Liver (tissue), 9 donors: ENCODE data around the gene CIAPIN1. TPM values are rescaled to one million over a fixed set of nuclear protein-coding genes. Genes with fewer than 3 reads are reported as not detected.

Experiments used
- DNase-seq: peaks from one replicate; pipeline ENCODE4 v3.0.0-alpha.2; 2017; ENCODE audit warnings: low spot score
- H3K27ac ChIP-seq, 2 donors: one replicate each; pipeline ENCODE4 v1.7.0; 2013; ENCODE audit warnings: inconsistent platforms in 2 of 2, low read length in 2 of 2, control low read depth in 1 of 2, low read depth in 1 of 2, mild to moderate bottlenecking in 1 of 2
- H3K27me3 ChIP-seq, 4 donors: one replicate each; pipeline versions ENCODE4 v1.6.1 to v1.7.0; 2013; ENCODE audit warnings: low read length in 3 of 4, inconsistent platforms in 1 of 4, mild to moderate bottlenecking in 1 of 4, moderate library complexity in 1 of 4; ENCODE audit not compliant: control insufficient read depth in 4 of 4, insufficient read depth in 4 of 4
- H3K36me3 ChIP-seq, 4 donors: one replicate each; pipeline versions ENCODE4 v1.6.1 to v1.7.0; 2013; ENCODE audit warnings: low read length in 3 of 4, mild to moderate bottlenecking in 3 of 4, low read depth in 1 of 4, moderate library complexity in 1 of 4; ENCODE audit not compliant: control insufficient read depth in 4 of 4, insufficient read depth in 3 of 4
- H3K4me1 ChIP-seq, 4 donors: one replicate each; pipeline versions ENCODE4 v1.6.1 to v1.7.0; 2013; ENCODE audit warnings: low read length in 3 of 4, mild to moderate bottlenecking in 3 of 4, moderate library complexity in 1 of 4; ENCODE audit not compliant: control insufficient read depth in 4 of 4, insufficient read depth in 4 of 4
- H3K4me3 ChIP-seq, 3 donors: one replicate each; pipeline versions ENCODE4 v1.6.1 to v1.7.0; 2013; ENCODE audit warnings: low read length in 3 of 3, control low read depth in 1 of 3, low read depth in 1 of 3, mild to moderate bottlenecking in 1 of 3
- H3K9ac ChIP-seq, 2 donors: one replicate each; pipeline ENCODE4 v1.7.0; 2013; ENCODE audit warnings: low read length in 2 of 2, mild to moderate bottlenecking in 2 of 2, moderate library complexity in 2 of 2, control low read depth in 1 of 2, low read depth in 1 of 2
- H3K9me3 ChIP-seq, 4 donors: one replicate each; pipeline versions ENCODE4 v1.6.1 to v1.7.0; 2013; ENCODE audit warnings: low read length in 3 of 4; ENCODE audit not compliant: control insufficient read depth in 4 of 4
- FOXA1 ChIP-seq: IDR thresholded peaks from 2 replicates; pipeline ENCODE4 v1.6.1; 2016; ENCODE audit warnings: antibody characterized with exemption
- GABPA ChIP-seq, 2 donors: IDR thresholded peaks in 1 of 2; conservative IDR thresholded peaks in 1 of 2; 2 replicates each; pipeline ENCODE4 v1.6.1; 2016; ENCODE audit warnings: antibody characterized with exemption in 2 of 2, mild to moderate bottlenecking in 1 of 2, moderate library complexity in 1 of 2
- HNF4A ChIP-seq, 2 donors: conservative IDR thresholded peaks; 2 replicates each; pipeline ENCODE4 v1.6.1; 2016; ENCODE audit warnings: antibody characterized with exemption in 2 of 2, mild to moderate bottlenecking in 2 of 2
- HNF4G ChIP-seq: IDR thresholded peaks from 2 replicates; pipeline ENCODE4 v1.6.1; 2016; ENCODE audit warnings: antibody characterized with exemption
- JUND ChIP-seq, 2 donors: IDR thresholded peaks; 2 replicates each; pipeline ENCODE4 v1.6.1; 2016; ENCODE audit warnings: antibody characterized with exemption in 2 of 2
- NR2F2 ChIP-seq: IDR thresholded peaks from 2 replicates; pipeline ENCODE4 v1.6.1; 2016; ENCODE audit warnings: antibody characterized with exemption
- RAD21 ChIP-seq, 2 donors: IDR thresholded peaks; 2 replicates each; pipeline ENCODE4 v1.6.1; 2016; ENCODE audit warnings: antibody characterized with exemption in 2 of 2, mild to moderate bottlenecking in 2 of 2
- RXRA ChIP-seq, 2 donors: IDR thresholded peaks; 2 replicates each; pipeline ENCODE4 v1.6.1; 2017 to 2018; ENCODE audit warnings: antibody characterized with exemption in 2 of 2, mild to moderate bottlenecking in 1 of 2
- SP1 ChIP-seq: IDR thresholded peaks from 2 replicates; pipeline ENCODE4 v1.6.1; 2018; ENCODE audit warnings: antibody characterized with exemption, mild to moderate bottlenecking
- TAF1 ChIP-seq: conservative IDR thresholded peaks from 2 replicates; pipeline ENCODE4 v1.6.1; 2016; ENCODE audit warnings: antibody characterized with exemption, mild to moderate bottlenecking
- YY1 ChIP-seq: IDR thresholded peaks from 2 replicates; pipeline ENCODE4 v1.6.1; 2016; ENCODE audit warnings: antibody characterized with exemption, mild to moderate bottlenecking
- WGBS: extraction: QIAGEN DNeasy Blood & Tissue Kit; methylation state at CpG from one replicate; pipeline ENCODE4 v1.1.7; 2013; 5-methylcytosine and 5-hydroxymethylcytosine counted together
- polyA plus RNA-seq, 2 donors: library from polyadenylated mRNA; stranded (reverse) in 1 of 2; unstranded in 1 of 2; fragments of 200-250 nt in 1 of 2; fragments of >200 nt in 1 of 2; fragmentation: Nextera tagmentation in 1 of 2; extraction: Ambion mirVana in 1 of 2; gene quantifications; one replicate each; pipeline versions ENCODE4 v1.2.1 to v1.2.3, GENCODE V29; 2013 to 2015
- total RNA-seq, 2 donors: library from RNA; depleted of rRNA; stranded (reverse); fragments of >200 nt; gene quantifications; one replicate each; pipeline ENCODE4 v1.2.3, GENCODE V29; 2014
- TF ChIP-seq, protein P1 (sequence below): IDR thresholded peaks from 2 replicates; pipeline ENCODE4 v1.6.1; 2016; ENCODE audit warnings: antibody characterized with exemption, mild to moderate bottlenecking
- TF ChIP-seq, protein P2 (sequence below): IDR thresholded peaks from 2 replicates; pipeline ENCODE4 v1.6.1; 2016; ENCODE audit warnings: antibody characterized with exemption
- TF ChIP-seq, protein P3 (sequence below): fragments of 150-350 bp; IDR thresholded peaks from 2 replicates; pipeline ENCODE4 v1.5.1; 2017; ENCODE audit warnings: improper control_type of control experiment, low read depth, low read length; ENCODE audit not compliant: missing input control
- TF ChIP-seq, protein P4 (sequence below): IDR thresholded peaks from 2 replicates; pipeline ENCODE4 v1.6.1; 2016; ENCODE audit warnings: antibody characterized with exemption
- donor health status: healthy.
- donor health status: healthy.
- donor health status: healthy.
- donor health status: healthy.
- donor health status: healthy.

The CIAPIN1 gene
- total and polyA plus RNA-seq, 4 donors, result 19.5 to 32.7 (median 23.4) TPM

DNA sequence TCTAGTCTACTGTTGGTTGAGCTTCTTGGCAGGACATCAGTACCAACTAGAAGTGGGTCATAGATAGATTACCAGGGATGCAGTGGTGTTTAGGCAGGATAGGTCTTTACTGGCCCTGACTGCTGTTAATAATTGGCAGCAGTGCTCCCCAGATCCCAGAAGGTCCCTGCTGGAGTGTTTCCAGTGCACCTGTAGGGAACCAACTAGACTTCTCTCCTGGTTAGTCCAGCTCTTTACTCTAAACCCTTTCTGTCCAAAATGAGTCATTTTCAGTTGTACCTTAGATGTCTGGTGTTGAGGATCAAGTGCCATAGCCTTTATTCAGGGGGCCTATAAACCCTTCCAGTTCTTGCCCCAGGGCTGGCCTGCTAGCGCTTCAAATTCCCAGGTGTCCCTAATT, 24.0 kb upstream of the CIAPIN1 start:
- Histone ChIP-seq H3K9me3 (no peaks in the 10 kb centered on the region), H3K4me1 (peaks cover 6 to 45% (median 37%) of the 10 kb centered on the region in 4 donors), H3K9ac (no peak overlapping the region), H3K27me3 (no peaks in the 10 kb centered on the region), H3K4me3 (no peak overlapping the region), H3K36me3 (peaks cover 13 to 51% (median 34%) of the 10 kb centered on the region in 4 donors), H3K27ac (peak overlapping the region; percentile 47 to 69)
- no peak for DNase-seq
- no peak for TF ChIP-seq HNF4G
- TF ChIP-seq SP1, result peak; percentile 11
- 73% methylated on average over 1 of the region's 1 CpG for WGBS

DNA sequence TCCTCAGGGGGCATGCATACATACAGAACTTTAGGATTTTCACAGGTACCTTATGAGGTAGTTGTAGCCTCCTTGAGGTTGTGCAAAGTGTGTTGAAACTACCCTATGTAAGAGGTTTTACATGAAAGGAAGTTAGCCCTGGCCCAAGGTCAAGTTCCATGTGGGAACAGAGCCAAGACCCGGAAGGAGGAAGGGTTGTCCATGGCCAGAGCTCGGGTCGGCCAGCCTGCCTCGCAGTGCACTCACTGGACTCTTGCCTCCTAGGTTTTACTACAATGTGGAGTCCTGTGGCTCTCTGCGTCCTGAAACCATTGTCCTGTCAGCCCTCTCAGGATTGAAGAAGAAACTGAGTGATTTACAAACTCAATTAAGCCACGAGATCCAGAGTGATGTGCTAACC, 23.5 kb upstream of the CIAPIN1 start:
- Histone ChIP-seq H3K9me3 (no peaks in the 10 kb centered on the region), H3K4me1 (peaks cover 6 to 43% (median 36%) of the 10 kb centered on the region in 4 donors), H3K4me3 (no peak overlapping the region), H3K36me3 (peaks cover 13 to 56% (median 39%) of the 10 kb centered on the region in 4 donors), H3K9ac (no peak overlapping the region), H3K27me3 (no peaks in the 10 kb centered on the region), H3K27ac (peak overlapping the region; percentile 47 to 69)
- TF ChIP-seq HNF4G (no peak), TAF1 (no peak), HNF4A (conservative IDR thresholded peaks at IDR 0.05) (peak; percentile 27 to 59), RAD21 (IDR thresholded peaks at IDR 0.05) (no peak), SP1 (peak; percentile 10), YY1 (no peak), GABPA (IDR thresholded peaks at IDR 0.05 in 1 of 2, conservative IDR thresholded peaks at IDR 0.05 in 1 of 2) (no peak), NR2F2 (peak; percentile 52), FOXA1 (no peak), RXRA (IDR thresholded peaks at IDR 0.05) (peak in 1 of 2 donors; percentile 13), JUND (IDR thresholded peaks at IDR 0.05) (no peak)
- TF ChIP-seq, protein P1, sequence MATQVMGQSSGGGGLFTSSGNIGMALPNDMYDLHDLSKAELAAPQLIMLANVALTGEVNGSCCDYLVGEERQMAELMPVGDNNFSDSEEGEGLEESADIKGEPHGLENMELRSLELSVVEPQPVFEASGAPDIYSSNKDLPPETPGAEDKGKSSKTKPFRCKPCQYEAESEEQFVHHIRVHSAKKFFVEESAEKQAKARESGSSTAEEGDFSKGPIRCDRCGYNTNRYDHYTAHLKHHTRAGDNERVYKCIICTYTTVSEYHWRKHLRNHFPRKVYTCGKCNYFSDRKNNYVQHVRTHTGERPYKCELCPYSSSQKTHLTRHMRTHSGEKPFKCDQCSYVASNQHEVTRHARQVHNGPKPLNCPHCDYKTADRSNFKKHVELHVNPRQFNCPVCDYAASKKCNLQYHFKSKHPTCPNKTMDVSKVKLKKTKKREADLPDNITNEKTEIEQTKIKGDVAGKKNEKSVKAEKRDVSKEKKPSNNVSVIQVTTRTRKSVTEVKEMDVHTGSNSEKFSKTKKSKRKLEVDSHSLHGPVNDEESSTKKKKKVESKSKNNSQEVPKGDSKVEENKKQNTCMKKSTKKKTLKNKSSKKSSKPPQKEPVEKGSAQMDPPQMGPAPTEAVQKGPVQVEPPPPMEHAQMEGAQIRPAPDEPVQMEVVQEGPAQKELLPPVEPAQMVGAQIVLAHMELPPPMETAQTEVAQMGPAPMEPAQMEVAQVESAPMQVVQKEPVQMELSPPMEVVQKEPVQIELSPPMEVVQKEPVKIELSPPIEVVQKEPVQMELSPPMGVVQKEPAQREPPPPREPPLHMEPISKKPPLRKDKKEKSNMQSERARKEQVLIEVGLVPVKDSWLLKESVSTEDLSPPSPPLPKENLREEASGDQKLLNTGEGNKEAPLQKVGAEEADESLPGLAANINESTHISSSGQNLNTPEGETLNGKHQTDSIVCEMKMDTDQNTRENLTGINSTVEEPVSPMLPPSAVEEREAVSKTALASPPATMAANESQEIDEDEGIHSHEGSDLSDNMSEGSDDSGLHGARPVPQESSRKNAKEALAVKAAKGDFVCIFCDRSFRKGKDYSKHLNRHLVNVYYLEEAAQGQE, result no peak
- TF ChIP-seq, protein P2, sequence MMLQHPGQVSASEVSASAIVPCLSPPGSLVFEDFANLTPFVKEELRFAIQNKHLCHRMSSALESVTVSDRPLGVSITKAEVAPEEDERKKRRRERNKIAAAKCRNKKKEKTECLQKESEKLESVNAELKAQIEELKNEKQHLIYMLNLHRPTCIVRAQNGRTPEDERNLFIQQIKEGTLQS, result no peak
- TF ChIP-seq, protein P3, sequence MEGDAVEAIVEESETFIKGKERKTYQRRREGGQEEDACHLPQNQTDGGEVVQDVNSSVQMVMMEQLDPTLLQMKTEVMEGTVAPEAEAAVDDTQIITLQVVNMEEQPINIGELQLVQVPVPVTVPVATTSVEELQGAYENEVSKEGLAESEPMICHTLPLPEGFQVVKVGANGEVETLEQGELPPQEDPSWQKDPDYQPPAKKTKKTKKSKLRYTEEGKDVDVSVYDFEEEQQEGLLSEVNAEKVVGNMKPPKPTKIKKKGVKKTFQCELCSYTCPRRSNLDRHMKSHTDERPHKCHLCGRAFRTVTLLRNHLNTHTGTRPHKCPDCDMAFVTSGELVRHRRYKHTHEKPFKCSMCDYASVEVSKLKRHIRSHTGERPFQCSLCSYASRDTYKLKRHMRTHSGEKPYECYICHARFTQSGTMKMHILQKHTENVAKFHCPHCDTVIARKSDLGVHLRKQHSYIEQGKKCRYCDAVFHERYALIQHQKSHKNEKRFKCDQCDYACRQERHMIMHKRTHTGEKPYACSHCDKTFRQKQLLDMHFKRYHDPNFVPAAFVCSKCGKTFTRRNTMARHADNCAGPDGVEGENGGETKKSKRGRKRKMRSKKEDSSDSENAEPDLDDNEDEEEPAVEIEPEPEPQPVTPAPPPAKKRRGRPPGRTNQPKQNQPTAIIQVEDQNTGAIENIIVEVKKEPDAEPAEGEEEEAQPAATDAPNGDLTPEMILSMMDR, result no peak
- TF ChIP-seq, protein P4, sequence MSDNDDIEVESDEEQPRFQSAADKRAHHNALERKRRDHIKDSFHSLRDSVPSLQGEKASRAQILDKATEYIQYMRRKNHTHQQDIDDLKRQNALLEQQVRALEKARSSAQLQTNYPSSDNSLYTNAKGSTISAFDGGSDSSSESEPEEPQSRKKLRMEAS, result peak; percentile 23
- 16% methylated on average over 6 of the region's 6 CpGs for WGBS
- peak; percentile 60 for DNase-seq
